Endodermal cell (in vitro differentiated cells): ENCODE results near the gene NEUROG2. TPM values are rescaled to one million over a fixed set of nuclear protein-coding genes. Genes with fewer than 3 reads are reported as not detected.
A peak's percentile ranks its signal among the peaks of the same experiment; 100 is the strongest.

ENCODE experiments used
- DNase-seq: peaks from one replicate; pipeline ENCODE4 v3.0.0-alpha.2; 2017
- H3K27ac ChIP-seq: 2 replicates; pipeline ENCODE4 v1.5.1; 2013; ENCODE audit warnings: mild to moderate bottlenecking, low read depth, low read length, moderate library complexity
- H3K27me3 ChIP-seq: 2 replicates; pipeline ENCODE4 v1.6.1; 2013; ENCODE audit warnings: mild to moderate bottlenecking, low read length, moderate library complexity; ENCODE audit not compliant: insufficient read depth, control insufficient read depth, poor library complexity, severe bottlenecking
- H3K36me3 ChIP-seq: 2 replicates; pipeline ENCODE4 v1.7.0; 2013; ENCODE audit warnings: mild to moderate bottlenecking, low read length, moderate library complexity; ENCODE audit not compliant: control insufficient read depth, insufficient read depth
- H3K4me1 ChIP-seq: one replicate; pipeline ENCODE4 v1.7.0; 2013; ENCODE audit warnings: low read length; ENCODE audit not compliant: control insufficient read depth, insufficient read depth
- H3K4me3 ChIP-seq: 2 replicates; pipeline ENCODE4 v1.5.1; 2013; ENCODE audit warnings: mild to moderate bottlenecking, low read length, moderate library complexity
- H3K9ac ChIP-seq: 2 replicates; pipeline ENCODE4 v1.6.1; 2013; ENCODE audit warnings: mild to moderate bottlenecking, low read length, moderate library complexity; ENCODE audit not compliant: poor library complexity, severe bottlenecking; ENCODE audit errors: extremely low read depth
- H3K9me3 ChIP-seq: 2 replicates; pipeline ENCODE4 v1.6.1; 2013; ENCODE audit warnings: mild to moderate bottlenecking, low read length, moderate library complexity; ENCODE audit not compliant: control insufficient read depth
- H3K27ac Mint-ChIP-seq: 2 replicates; pipeline ENCODE4 v1.8.0; 2020; ENCODE audit warnings: mixed read lengths
- H3K27me3 Mint-ChIP-seq: 2 replicates; pipeline ENCODE4 v1.8.0; 2021; ENCODE audit warnings: mild to moderate bottlenecking, mixed read lengths; ENCODE audit not compliant: insufficient read depth
- H3K36me3 Mint-ChIP-seq: 2 replicates; pipeline ENCODE4 v1.8.0; 2020; ENCODE audit warnings: low read depth, mixed read lengths
- H3K4me1 Mint-ChIP-seq: 2 replicates; pipeline ENCODE4 v1.8.0; 2020; ENCODE audit warnings: mixed read lengths
- H3K4me3 Mint-ChIP-seq: 2 replicates; pipeline ENCODE4 v1.8.0; 2020; ENCODE audit warnings: mild to moderate bottlenecking, moderate library complexity, mixed read lengths
- H3K9me3 Mint-ChIP-seq: 2 replicates; pipeline ENCODE4 v1.8.0; 2020; ENCODE audit warnings: mild to moderate bottlenecking, mixed read lengths
- WGBS, 2 experiments: methylation state at CpG; one replicate each; pipeline versions ENCODE4 v1.1.5 to v1.1.7; 2013; ENCODE audit warnings: missing lambda C conversion rate in 2 of 2, mixed read lengths in 1 of 2; ENCODE audit not compliant: insufficient coverage in 1 of 2, insufficient read length in 1 of 2; 5-methylcytosine and 5-hydroxymethylcytosine counted together
- total RNA-seq, 2 donors: library from RNA; stranded (reverse); fragmentation: NEBNext Ultra II Directional in 1 of 2; extraction: Animal tissue kit (Norgen Biotek cat#: 25700) in 1 of 2; gene quantifications; 2 replicates in 1 of 2; 3 replicates in 1 of 2; pipeline ENCODE4 v1.2.1, GENCODE V29; 2021
- TF ChIP-seq, protein P1 (sequence below): fragments of 200-600 bp; sonication (generic); conservative IDR thresholded peaks from 2 replicates; pipeline ENCODE4 v1.5.0; 2021; ENCODE audit warnings: antibody characterized with exemption, mild to moderate bottlenecking

NEUROG2 gene
- total RNA-seq, 2 donors from 2014 or later, result 0.11 TPM; not detected in 1

- Histone ChIP-seq H3K4me1 (no peaks in the 10 kb centered on the region), H3K9me3 (no peaks in the 10 kb centered on the region), H3K27ac (no peak overlapping the region), H3K36me3 (no peaks in the 10 kb centered on the region), H3K27me3 (peaks cover 97% of the 10 kb centered on the region), H3K9ac (no peak overlapping the region), H3K4me3 (peak overlapping the region; percentile 64)
- TF ChIP-seq, protein P1, sequence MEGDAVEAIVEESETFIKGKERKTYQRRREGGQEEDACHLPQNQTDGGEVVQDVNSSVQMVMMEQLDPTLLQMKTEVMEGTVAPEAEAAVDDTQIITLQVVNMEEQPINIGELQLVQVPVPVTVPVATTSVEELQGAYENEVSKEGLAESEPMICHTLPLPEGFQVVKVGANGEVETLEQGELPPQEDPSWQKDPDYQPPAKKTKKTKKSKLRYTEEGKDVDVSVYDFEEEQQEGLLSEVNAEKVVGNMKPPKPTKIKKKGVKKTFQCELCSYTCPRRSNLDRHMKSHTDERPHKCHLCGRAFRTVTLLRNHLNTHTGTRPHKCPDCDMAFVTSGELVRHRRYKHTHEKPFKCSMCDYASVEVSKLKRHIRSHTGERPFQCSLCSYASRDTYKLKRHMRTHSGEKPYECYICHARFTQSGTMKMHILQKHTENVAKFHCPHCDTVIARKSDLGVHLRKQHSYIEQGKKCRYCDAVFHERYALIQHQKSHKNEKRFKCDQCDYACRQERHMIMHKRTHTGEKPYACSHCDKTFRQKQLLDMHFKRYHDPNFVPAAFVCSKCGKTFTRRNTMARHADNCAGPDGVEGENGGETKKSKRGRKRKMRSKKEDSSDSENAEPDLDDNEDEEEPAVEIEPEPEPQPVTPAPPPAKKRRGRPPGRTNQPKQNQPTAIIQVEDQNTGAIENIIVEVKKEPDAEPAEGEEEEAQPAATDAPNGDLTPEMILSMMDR, result peak; percentile 23
- H3K9me3 Mint-ChIP-seq, result no peaks in the 10 kb centered on the region
- H3K36me3 Mint-ChIP-seq, result no peaks in the 10 kb centered on the region
- H3K4me1 Mint-ChIP-seq, result peaks cover 30% of the 10 kb centered on the region
- WGBS, 2 experiments, result 1 to 3% methylated on average over 8 to 25 of the region's 25 CpGs
- H3K4me3 Mint-ChIP-seq, result peak overlapping the region; percentile 48
- DNase-seq, result no peak
- H3K27ac Mint-ChIP-seq, result no peak overlapping the region
- H3K27me3 Mint-ChIP-seq, result peaks cover 93% of the 10 kb centered on the region
Observed at GRCh38 chr4:112520598-112521122, 4.7 kb upstream of the NEUROG2 start.

- Histone ChIP-seq H3K27me3 (peaks cover 97% of the 10 kb centered on the region), H3K9ac (no peak overlapping the region), H3K4me3 (no peak overlapping the region), H3K4me1 (no peaks in the 10 kb centered on the region), H3K9me3 (no peaks in the 10 kb centered on the region), H3K27ac (no peak overlapping the region), H3K36me3 (no peaks in the 10 kb centered on the region)
- 2 to 5% methylated on average over 17 to 21 of the region's 21 CpGs for WGBS, 2 experiments
- peaks cover 93% of the 10 kb centered on the region for H3K27me3 Mint-ChIP-seq
- H3K4me3 Mint-ChIP-seq, result peak overlapping the region; percentile 48
- DNase-seq, result peak; percentile 88
- H3K36me3 Mint-ChIP-seq, result no peaks in the 10 kb centered on the region
- TF ChIP-seq, protein P1, result peak; percentile 72
- peaks cover 33% of the 10 kb centered on the region for H3K4me1 Mint-ChIP-seq
- H3K27ac Mint-ChIP-seq, result no peak overlapping the region
- no peaks in the 10 kb centered on the region for H3K9me3 Mint-ChIP-seq
Observed at GRCh38 chr4:112519689-112520597, 4.0 kb upstream of the NEUROG2 start.

DNA sequence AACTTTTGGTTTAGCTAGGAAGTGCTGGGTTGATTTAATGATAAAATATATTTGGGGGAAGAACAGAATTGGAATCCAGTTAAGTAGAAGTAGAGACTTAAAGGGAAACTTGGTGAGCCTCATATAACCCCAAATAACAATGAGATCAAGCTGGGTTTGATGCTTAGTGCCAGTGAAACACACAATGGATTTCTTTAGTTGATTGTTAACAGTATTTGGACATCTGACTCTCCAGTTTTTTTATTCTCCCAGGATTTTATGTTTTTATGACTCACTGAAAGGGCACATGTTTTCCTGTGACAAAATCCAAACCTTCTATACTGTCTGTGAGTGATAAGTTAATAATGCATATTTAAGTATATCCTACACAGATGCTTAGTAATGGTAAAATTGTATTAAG lies 2.7 kb upstream of the NEUROG2 start:
- Histone ChIP-seq H3K36me3 (no peaks in the 10 kb centered on the region), H3K4me1 (no peaks in the 10 kb centered on the region), H3K4me3 (no peak overlapping the region), H3K27ac (no peak overlapping the region), H3K27me3 (peaks cover 100% of the 10 kb centered on the region), H3K9ac (no peak overlapping the region), H3K9me3 (no peaks in the 10 kb centered on the region)
- no peak overlapping the region for H3K4me3 Mint-ChIP-seq
- H3K9me3 Mint-ChIP-seq, result no peaks in the 10 kb centered on the region
- peaks cover 33% of the 10 kb centered on the region for H3K4me1 Mint-ChIP-seq
- no peaks in the 10 kb centered on the region for H3K36me3 Mint-ChIP-seq
- no peak overlapping the region for H3K27ac Mint-ChIP-seq
- TF ChIP-seq, protein P1, result no peak
- no peak for DNase-seq
- peaks cover 98% of the 10 kb centered on the region for H3K27me3 Mint-ChIP-seq
